GM18909 (cell line): Measurements from ENCODE around the gene OR2V2.
"Not testable (repeated sequence)": the region's sequence is repeated elsewhere in the genome, so short reads cannot be mapped to it uniquely, and the experiment has no call there.

ENCODE experiments used
- ATAC-seq: cut with Tn5 transposase; IDR thresholded peaks from one replicate; pipeline ENCODE4 v1.9.1; 2021; ENCODE audit warnings: mild to moderate bottlenecking; ENCODE audit not compliant: unreplicated experiment, poor library complexity

The OR2V2 gene

GRCh38 chr5:181114844-181115778 is 32.3 kb upstream of the OR2V2 start:
- no peak for ATAC-seq

DNA sequence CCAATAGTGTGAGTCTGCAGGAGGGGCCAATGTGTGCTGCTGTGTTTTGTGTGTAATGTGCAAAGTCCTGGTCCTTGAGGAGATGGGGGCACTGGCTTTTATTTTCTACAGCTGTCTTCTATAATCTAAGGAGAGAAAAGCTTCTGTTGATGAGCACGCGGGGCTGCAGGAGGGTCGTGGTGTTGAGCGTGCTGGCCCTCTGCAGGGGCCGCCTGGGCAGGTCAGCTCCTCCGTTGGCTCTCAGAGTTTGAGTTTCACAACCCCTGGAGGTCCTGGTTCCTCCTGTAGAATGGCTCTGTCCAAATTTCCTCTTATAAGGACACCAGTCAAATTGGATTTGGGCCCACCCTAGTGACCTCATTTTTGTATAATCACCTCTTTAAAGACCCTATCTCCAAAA is 29.0 kb upstream of the OR2V2 start:
- no peak for ATAC-seq

DNA sequence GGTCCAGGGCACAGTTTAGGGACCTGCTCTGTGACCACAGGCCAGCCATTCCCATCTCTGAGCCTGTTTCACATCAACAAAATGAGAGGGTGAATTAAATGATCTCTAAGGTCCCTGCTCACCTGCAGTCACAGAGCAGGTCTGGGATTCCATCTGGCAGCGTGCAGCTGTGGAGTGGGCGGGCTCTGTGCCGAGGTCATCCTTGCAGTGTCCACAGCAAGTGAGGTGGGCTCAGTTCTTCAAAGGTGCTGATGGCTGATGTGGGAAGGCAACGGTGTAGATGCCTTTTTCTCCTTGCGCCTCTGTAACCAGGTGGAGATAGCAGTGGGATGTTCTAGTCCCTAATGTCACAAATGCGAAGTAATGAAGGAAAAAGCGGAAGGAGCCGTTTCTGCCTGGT is 28.3 kb upstream of the OR2V2 start:
- ATAC-seq, result no peak

DNA sequence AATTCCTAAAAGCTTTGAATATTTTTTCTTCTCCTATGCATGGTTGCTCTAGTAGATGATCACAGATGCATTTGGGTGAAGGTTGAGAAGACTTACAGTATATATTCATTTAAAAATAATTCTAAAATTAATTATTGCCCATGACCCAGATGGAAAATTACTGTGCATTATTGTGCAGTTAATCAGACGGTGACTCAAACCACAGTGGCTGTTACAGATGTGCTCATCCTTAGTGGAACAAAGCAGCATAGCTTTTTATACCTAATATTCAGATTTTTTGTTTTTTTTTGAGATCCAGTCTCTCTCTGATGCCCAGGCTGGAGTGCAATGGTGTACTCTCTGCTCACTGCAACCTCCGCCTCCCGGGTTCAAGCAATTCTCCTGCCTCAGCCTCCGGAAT is 27.1 kb upstream of the OR2V2 start:
- no peak for ATAC-seq

DNA sequence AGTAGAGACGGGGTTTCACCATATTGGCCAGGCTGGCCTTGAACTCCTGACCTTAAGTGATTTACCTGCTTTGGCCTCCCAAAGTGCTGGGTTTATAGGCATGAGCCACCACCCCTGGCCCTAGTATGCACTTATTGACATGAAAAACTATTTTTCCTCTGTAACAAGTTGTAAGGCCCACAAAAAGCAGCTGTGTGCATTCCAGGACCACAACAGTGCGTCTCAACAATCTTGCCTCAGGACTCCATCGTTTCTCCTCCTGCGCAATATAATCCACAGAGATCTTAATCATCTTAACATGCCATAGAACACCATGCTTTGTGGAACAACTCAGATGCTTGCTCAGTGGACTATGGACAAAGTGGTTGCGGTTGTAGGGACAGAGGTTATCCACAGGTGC is 26.6 kb upstream of the OR2V2 start:
- no peak for ATAC-seq

DNA sequence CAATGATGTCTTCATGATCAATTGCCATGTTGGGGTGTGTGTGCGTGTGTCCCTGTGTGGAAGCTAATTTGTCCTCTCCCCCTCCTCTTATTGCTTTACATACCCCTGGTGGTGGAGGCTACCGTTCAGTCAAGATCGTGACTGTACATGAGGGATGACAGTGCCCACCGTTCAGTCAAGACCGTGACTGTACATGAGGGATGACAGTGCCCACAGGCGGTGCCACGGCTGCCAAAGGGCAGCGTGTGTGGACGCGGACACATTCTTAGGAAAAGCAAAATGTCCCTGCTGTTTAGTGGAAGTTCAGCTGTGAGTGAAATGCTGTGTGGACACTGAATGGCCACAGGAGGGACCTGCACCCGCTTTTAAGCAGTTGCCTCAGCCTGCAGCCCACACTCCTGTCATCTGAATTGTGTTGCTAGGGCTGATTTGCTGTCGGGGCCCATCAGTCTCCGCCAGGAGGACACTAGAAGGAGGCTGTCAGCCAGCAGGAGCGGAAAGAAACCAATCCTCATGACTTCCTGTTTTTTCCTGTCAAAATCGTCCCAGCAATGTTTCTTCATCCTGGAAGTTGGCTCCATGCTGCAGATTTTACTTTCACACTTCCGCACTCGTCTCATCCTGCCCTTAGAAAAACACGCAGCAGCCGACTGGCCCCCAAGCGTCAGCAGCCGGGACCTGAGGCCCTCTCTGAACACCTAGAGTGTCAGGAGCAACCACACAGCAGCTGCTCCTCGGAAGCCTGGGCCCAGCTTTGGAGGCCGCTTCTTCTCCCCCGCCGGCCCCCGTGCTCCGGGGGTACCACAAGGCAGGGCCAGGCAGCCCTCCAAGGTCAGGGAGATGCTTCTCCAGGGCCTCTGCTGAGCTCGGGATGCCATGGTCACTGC is 25.5 kb upstream of the OR2V2 start:
- no peak for ATAC-seq

GRCh38 chr5:181124526-181124925 is 22.9 kb upstream of the OR2V2 start:
- no peak for ATAC-seq

GRCh38 chr5:181126841-181127240 is 20.5 kb upstream of the OR2V2 start:
- ATAC-seq, result no peak

DNA sequence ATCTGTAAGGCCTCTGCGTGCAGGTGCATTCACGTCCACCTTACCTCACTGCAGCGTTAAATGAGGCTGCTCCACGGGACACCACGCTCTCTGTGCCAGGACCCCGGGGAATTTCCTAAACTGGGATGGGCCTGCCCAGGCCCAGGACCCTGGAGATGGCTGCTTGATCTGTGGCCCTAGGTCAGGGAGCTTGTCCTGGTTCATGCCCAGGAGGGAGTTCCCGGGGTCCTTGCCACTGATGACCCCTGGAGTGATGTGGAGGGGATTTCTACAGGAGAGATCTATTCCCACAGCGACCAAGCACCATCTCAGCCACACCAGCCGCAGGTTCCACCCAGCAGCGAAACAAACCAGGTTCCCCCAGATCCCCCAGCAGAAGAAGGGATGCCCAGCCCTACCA is 19.9 kb upstream of the OR2V2 start:
- no peak for ATAC-seq

DNA sequence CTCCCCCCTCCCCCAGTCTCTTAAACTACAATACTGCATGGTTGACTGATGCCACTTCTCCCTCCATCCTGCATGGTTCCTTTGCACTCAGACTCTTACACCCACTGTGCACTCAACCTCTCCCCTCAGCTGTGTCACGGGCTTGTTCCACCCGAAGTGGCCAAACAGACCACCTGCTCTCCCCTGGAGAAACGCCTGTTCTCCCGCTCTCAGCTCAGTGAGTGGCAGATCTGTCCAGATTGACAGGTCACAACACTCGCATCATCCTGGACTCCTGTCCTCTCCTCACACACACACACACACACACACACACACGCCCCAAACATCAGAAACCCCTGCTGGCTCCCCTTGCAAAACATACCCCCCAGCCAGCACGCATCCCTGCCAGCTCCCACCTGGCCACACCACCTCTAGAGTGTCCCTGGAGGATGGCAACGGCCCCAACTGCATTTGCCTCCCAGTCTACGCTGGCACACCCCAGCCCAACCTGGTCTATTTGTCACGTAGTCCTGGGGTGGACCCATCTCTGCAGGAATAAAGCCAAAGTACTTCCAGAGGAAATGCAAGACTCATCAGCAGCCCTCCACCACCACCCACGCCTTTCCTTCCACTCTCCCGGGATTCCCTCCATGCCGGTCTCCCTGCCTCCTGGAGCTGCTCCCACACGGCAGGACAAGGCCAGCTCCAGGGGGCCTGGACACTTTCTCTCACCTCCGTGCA is 19.3 kb upstream of the OR2V2 start:
- ATAC-seq, result no peak

GRCh38 chr5:181129601-181130000 is 17.8 kb upstream of the OR2V2 start:
- no peak for ATAC-seq

DNA sequence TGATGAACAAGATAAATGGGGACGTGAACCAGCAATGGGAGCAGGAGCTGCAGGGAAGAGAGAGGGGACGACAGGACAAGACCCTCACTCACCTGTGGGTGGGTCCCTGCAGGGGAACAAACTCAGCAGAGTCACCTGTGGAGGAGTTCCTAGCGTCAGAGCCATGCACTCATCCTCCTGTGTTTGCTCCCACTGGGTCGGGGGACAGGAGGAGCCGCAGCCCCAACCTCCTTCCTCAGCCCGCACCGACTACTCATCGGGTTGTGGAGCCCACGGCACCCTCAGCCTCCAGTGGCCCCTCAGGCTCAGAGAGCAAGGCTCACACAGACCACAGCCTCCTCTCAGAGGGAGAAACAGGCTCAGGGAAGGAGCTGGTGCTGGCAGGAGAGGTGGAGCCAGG is 17.3 kb upstream of the OR2V2 start:
- ATAC-seq, result not testable (repeated sequence)

DNA sequence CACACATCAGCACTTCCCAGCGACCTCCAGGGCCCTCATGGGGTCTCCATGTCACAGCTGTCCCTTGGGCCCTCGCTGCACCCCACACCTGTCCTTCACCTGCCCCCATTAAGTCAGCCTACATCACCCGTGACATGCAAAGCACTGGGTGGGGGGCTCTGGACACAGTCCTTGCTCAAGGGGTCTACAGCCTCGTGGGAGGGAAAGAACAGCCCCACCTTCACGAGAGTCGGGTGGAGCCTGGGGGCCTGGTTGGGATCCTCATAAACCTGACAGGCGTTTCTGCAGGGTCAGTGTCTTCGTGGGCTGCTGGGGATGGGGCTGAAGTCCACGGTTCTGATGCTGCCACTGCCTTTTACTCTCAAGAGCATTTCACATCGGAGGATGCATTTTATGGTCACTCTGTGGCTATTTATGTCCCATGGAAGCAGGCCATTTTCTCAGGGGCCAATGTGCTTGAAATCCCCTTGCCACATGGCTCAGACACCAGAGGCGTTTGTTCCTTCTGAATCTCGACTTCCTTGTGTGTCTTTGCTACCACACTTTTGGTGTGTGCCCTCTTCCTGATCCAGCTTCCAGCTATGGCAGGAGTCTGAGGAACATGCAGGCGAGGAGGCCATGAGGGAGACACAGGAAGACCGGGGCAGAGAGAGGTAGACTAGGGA is 16.4 kb upstream of the OR2V2 start, which contains the start of gene OR2V1:
OR2V1 (minus strand) TSS at position 338 of the 665 bp plus-strand sequence. CDS start 5,865 bp downstream, outside the sequence.
- ATAC-seq, result no peak

DNA sequence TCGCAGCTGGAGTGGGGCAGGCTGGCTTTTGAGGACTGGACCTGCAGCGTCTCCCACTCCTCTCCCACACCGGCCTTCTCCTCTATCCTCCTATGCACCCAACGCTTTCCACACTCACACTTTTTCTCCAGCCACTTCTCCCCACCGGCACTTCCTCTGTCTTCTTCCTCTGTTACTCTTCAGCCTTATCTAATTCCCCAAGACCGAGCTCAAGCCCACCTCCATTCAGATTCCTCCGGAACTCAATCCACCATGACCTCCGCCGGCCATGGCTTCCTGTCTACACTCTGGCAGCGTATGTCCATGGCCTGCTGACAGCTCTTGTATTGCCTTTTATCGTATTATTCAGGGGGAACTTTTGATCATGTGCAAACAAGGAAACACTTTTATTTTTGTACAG is 15.9 kb upstream of the OR2V2 start:
- ATAC-seq, result no peak

- no peak for ATAC-seq
Observed at GRCh38 chr5:181133083-181133482, 14.3 kb upstream of the OR2V2 start.

DNA sequence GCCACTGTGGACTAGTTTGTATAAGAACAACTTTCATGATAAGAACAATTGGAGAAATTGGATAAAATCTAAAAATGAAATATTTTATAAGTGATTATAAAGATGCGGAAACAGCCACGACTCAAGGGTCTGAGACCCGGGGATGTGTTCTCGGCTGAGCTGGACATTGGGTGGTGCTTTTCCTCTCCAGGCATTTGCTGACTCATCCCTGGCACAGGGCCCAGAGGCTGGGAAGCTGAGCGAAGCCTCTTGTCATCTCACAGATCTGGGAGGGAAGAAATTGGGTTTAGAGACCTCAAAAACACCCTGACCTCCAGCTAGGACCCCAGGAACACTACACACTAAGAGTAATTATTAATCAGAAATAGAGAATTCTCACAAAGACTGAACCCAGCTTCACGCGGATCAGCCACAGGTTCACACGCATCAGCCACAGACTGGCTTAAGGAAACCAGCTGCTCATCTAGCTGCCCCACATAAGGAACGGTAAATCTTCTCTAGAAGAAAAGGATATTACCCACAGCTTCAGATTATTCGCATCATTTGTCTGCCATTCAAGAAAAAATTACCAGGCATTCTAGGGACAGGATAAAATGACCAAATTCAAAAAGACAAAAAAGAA is 13.7 kb upstream of the OR2V2 start:
- no peak for ATAC-seq

DNA sequence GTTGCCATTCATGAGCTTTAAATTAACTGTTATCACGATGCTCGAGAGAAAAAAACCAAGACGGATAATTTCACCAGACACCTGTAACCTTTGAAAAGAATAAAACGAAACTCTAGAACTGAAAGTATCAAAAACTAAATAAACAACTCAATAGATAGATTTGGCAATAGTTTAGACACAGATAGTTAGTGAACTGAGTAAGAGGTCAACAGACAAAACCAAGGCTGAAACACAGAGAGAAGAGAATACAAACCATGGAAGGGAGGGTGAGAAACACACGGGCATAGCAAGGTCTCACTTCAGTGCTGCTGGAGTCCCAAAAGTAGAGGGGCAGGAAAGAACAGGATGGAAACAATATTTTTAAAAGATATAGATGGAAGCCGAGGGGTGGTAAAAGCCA is 13.1 kb upstream of the OR2V2 start:
- ATAC-seq, result no peak

DNA sequence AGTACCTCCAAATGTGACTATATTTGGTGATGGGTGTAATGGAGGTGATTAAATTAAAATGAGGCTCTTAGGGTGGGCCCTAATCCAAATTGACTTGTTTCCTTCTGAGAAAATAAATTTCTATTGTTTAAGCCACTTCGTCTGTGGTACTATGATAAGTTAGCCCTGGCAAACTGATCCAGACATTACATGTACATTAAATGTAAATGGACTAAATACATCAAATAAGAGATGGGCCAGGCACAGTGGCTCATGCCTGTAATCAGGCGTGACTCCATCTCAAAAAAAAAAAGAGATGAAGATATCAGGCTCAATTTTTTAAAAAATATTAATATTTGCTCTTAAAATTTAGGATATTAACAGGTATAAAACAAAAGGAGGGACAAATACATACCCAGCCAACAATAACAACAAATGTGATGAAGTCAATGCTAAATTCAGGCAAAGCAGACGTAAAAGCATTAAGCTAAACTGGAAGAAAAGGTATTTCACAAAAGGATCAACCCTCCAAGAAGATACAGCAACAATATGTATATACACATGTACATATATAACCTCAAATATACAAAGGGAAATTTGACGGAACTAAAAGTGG is 10.9 kb upstream of the OR2V2 start:
- ATAC-seq, result no peak

- no peak for ATAC-seq
Observed at GRCh38 chr5:181138258-181138657, 9.1 kb upstream of the OR2V2 start.
